CD14-positive monocyte (primary cell): ENCODE results near the gene AP4S1. TPM values are rescaled to one million over a fixed set of nuclear protein-coding genes. Genes with fewer than 3 reads are reported as not detected.

Experiments used
- DNase-seq, 3 donors: peaks; one replicate each; pipeline ENCODE4 v3.0.0-alpha.2; 2011 to 2022
- H2AFZ ChIP-seq: 2 replicates; pipeline ENCODE4 v1.6.0; 2012; ENCODE audit warnings: mild to moderate bottlenecking, low read depth, low read length, inconsistent platforms; ENCODE audit not compliant: insufficient read depth, poor library complexity, severe bottlenecking
- H3K27ac ChIP-seq, 2 donors: 1 replicate in 1 of 2; 2 replicates in 1 of 2; pipeline ENCODE4 v1.5.1; 2012 to 2013; ENCODE audit warnings: low read length in 2 of 2, control low read depth in 1 of 2, inconsistent platforms in 1 of 2, low read depth in 1 of 2, mild to moderate bottlenecking in 1 of 2
- H3K27me3 ChIP-seq, 2 donors: one replicate each; pipeline versions ENCODE4 v1.6.0 to v1.6.1; 2011 to 2013; ENCODE audit warnings: low read length in 2 of 2; ENCODE audit not compliant: control insufficient read depth in 2 of 2, insufficient read depth in 2 of 2
- H3K36me3 ChIP-seq, 2 donors: replicated peaks in 1 of 2; 1 replicate in 1 of 2; 2 replicates in 1 of 2; pipeline versions ENCODE4 v1.5.1 to v1.6.1; 2012 to 2013; ENCODE audit warnings: low read length in 2 of 2, control low read depth in 1 of 2, inconsistent platforms in 1 of 2, mild to moderate bottlenecking in 1 of 2; ENCODE audit not compliant: insufficient read depth in 2 of 2, control insufficient read depth in 1 of 2
- H3K4me1 ChIP-seq, 2 donors: 1 replicate in 1 of 2; 2 replicates in 1 of 2; pipeline versions ENCODE4 v1.5.1 to v1.6.1; 2012 to 2013; ENCODE audit warnings: low read length in 2 of 2, control low read depth in 1 of 2, inconsistent platforms in 1 of 2, mild to moderate bottlenecking in 1 of 2, moderate library complexity in 1 of 2; ENCODE audit not compliant: insufficient read depth in 2 of 2, control insufficient read depth in 1 of 2
- H3K4me2 ChIP-seq: replicated peaks from 2 replicates; pipeline ENCODE3; 2012; ENCODE audit warnings: low read length, moderate library complexity, mild to moderate bottlenecking; ENCODE audit not compliant: poor library complexity, severe bottlenecking; ENCODE audit errors: extremely low read depth
- H3K4me3 ChIP-seq, 3 experiments: fragments of 200-600 bp in 1 of 3; sonication (generic) in 1 of 3; replicated peaks in 1 of 3; 1 replicate in 2 of 3; 2 replicates in 1 of 3; pipeline ENCODE4 v1.5.1; 2011 to 2013; ENCODE audit warnings: low read length in 3 of 3, mild to moderate bottlenecking in 3 of 3, control low read depth in 2 of 3, low read depth in 2 of 3, inconsistent platforms in 1 of 3, moderate library complexity in 1 of 3
- H3K79me2 ChIP-seq: 2 replicates; pipeline ENCODE4 v1.6.0; 2012; ENCODE audit warnings: mild to moderate bottlenecking, control low read depth, inconsistent platforms, low read length, moderate library complexity; ENCODE audit not compliant: insufficient read depth
- H3K9ac ChIP-seq: 2 replicates; pipeline ENCODE4 v1.6.0; 2017; ENCODE audit warnings: low read length, mild to moderate bottlenecking; ENCODE audit not compliant: insufficient read depth, poor library complexity, severe bottlenecking
- H3K9me3 ChIP-seq, 2 donors: replicated peaks in 1 of 2; 1 replicate in 1 of 2; 2 replicates in 1 of 2; pipeline versions ENCODE4 v1.5.1 to v1.6.1; 2012 to 2013; ENCODE audit warnings: low read length in 2 of 2, control low read depth in 1 of 2; ENCODE audit not compliant: control insufficient read depth in 1 of 2, insufficient read depth in 1 of 2
- H4K20me1 ChIP-seq: 2 replicates; pipeline ENCODE4 v1.6.0; 2012; ENCODE audit warnings: mild to moderate bottlenecking, low read length, control low read depth, moderate library complexity; ENCODE audit not compliant: insufficient read depth
- H3K27ac Mint-ChIP-seq, 7 donors: one replicate each; pipeline ENCODE4 v1.8.0; 2020; ENCODE audit warnings: mild to moderate bottlenecking in 7 of 7, mixed read lengths in 7 of 7, moderate library complexity in 6 of 7, inconsistent platforms in 2 of 7
- H3K27me3 Mint-ChIP-seq, 3 donors: one replicate each; pipeline ENCODE4 v1.8.0; 2021 to 2022; ENCODE audit warnings: low read depth in 3 of 3, mild to moderate bottlenecking in 3 of 3, mixed read lengths in 3 of 3, moderate library complexity in 3 of 3, inconsistent platforms in 1 of 3
- H3K36me3 Mint-ChIP-seq, 2 donors: one replicate each; pipeline ENCODE4 v1.8.0; 2020; ENCODE audit warnings: mixed read lengths in 2 of 2, inconsistent platforms in 1 of 2, mild to moderate bottlenecking in 1 of 2
- H3K4me1 Mint-ChIP-seq: one replicate; pipeline ENCODE4 v1.8.0; 2020; ENCODE audit warnings: mild to moderate bottlenecking, mixed read lengths
- H3K4me3 Mint-ChIP-seq, 2 donors: one replicate each; pipeline ENCODE4 v1.8.0; 2020; ENCODE audit warnings: mild to moderate bottlenecking in 2 of 2, mixed read lengths in 2 of 2, moderate library complexity in 1 of 2
- H3K9me3 Mint-ChIP-seq, 7 donors: one replicate each; pipeline ENCODE4 v1.8.0; 2020 to 2022; ENCODE audit warnings: mixed read lengths in 7 of 7, mild to moderate bottlenecking in 6 of 7, moderate library complexity in 6 of 7, inconsistent platforms in 2 of 7
- WGBS: methylation state at CpG from one replicate; pipeline ENCODE4 v1.1.5; 2013; ENCODE audit warnings: missing lambda C conversion rate; ENCODE audit not compliant: insufficient coverage; 5-methylcytosine and 5-hydroxymethylcytosine counted together
- intact Hi-C, 2 donors: fragments of 100-400 bp; cut with micrococcal nuclease; formaldehyde crosslinking; loops; one replicate each; pipeline versions ENCODE4 v1.15.0 to v1.15.1; 2023
- polyA plus RNA-seq, 3 donors: library from polyadenylated mRNA; depleted of rRNA in 1 of 3; unstranded in 2 of 3; stranded (reverse) in 1 of 3; fragments of 300-500 nt in 2 of 3; fragments of >200 nt in 1 of 3; fragmentation: Illumina TruSeq in 2 of 3; gene quantifications; 1 replicate in 2 of 3; 2 replicates in 1 of 3; pipeline ENCODE4 v1.2.3, GENCODE V29; 2012 to 2021
- TF ChIP-seq, protein P1 (sequence below): fragments of 200-600 bp; IDR thresholded peaks from one replicate; pipeline ENCODE4 v1.8.0; 2022; ENCODE audit warnings: antibody characterized with exemption, mild to moderate bottlenecking

AP4S1 gene
- polyA plus RNA-seq, 3 donors = 1.7 to 5.1 (median 2.8) TPM

DNA sequence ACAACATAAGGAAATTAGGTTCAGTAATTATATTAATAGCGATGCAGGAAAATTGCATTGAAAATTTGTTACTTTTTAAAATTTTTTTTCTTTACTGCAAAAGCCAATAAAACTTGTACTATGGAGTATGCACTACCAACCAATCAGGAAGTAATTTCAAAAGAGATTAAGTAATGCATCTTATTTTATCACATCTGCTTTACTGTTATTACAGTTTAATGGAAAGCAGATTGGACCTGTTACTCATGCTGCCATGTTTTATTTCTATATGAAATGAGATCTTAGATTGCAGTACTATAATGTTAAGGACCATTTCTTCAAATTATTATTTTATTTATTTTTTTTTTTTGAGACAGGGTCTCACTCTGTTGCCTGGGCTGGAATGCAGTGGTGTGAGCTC, 2.4 kb downstream of the AP4S1 start:
- Histone ChIP-seq H3K27ac (no peak overlapping the region), H3K36me3 (peaks cover 0 to under 1% of the 10 kb centered on the region in 2 donors), H3K4me2 (peak overlapping the region; percentile 84), H3K27me3 (no peaks in the 10 kb centered on the region), H3K4me1 (peaks cover 23 to 41% of the 10 kb centered on the region in 2 donors), H3K9ac (no peak overlapping the region), H3K9me3 (no peaks in the 10 kb centered on the region), H2AFZ (peak overlapping the region; percentile 89), H3K4me3 (peak overlapping the region in 1 of 3 experiments; percentile 90), H4K20me1 (no peaks in the 10 kb centered on the region), H3K79me2 (peaks cover 46% of the 10 kb centered on the region)
- Mint-ChIP-seq H3K4me3 (no peak overlapping the region), H3K9me3 (no peaks in the 10 kb centered on the region), H3K27ac (no peak overlapping the region), H3K4me1 (peaks cover 39% of the 10 kb centered on the region), H3K36me3 (peaks cover 0 to 1% of the 10 kb centered on the region in 2 donors), H3K27me3 (no peaks in the 10 kb centered on the region)
- TF ChIP-seq, protein P1, sequence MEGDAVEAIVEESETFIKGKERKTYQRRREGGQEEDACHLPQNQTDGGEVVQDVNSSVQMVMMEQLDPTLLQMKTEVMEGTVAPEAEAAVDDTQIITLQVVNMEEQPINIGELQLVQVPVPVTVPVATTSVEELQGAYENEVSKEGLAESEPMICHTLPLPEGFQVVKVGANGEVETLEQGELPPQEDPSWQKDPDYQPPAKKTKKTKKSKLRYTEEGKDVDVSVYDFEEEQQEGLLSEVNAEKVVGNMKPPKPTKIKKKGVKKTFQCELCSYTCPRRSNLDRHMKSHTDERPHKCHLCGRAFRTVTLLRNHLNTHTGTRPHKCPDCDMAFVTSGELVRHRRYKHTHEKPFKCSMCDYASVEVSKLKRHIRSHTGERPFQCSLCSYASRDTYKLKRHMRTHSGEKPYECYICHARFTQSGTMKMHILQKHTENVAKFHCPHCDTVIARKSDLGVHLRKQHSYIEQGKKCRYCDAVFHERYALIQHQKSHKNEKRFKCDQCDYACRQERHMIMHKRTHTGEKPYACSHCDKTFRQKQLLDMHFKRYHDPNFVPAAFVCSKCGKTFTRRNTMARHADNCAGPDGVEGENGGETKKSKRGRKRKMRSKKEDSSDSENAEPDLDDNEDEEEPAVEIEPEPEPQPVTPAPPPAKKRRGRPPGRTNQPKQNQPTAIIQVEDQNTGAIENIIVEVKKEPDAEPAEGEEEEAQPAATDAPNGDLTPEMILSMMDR = no peak
- intact Hi-C loops = loop anchor here (5.0 to 10.0 kb wide), 2 partner anchors 47 to 64 kb away; no protein-coding TSS in a partner anchor
- no peak for DNase-seq
- WGBS = no CpG with 5 or more reads among the region's 1 CpG

DNA sequence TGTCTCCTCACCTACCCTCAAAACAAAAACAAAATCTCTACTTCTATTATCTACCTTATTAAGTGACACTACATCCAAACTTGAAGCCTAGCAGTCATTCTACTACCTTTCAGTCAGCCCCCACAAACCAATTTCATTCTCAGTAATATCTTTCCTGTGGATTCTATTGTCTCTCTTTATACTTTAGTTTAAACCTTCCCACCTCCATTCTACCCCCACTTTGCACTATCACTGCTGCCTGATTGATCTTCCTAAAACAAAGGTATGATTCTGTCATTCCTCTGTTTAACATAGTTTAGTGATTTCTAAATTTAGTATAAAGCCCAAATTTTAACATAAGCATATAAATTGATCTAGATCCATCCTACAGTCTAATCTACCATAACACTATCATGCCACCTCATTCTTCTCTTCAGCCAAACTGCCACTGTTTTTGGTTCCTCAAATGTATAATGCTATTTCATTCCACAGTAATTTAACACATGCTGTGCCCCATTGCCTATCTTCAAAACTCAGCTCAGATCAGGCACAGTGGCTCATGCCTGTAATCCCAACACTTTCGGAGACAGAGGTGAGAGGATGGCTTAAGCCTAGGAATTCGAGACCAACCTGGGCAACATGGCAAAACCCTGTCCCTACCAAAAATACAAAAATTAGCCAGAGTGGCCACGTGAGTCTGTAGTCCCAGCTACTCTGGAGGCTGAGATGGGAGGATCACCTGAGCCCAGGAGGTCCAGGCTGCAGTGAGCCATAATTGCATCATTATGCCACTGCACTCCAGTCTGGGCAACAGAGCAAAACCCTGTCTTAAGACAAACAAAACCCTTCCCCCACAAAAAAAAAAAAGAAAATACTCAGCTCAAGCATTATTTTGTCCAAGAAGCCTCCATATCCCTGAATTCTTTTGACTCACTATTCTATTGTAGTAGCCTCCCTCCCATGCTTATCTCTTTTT, 3.8 kb downstream of the AP4S1 start:
- H3K79me2 ChIP-seq = peaks cover 31% of the 10 kb centered on the region
- 71% methylated on average over 1 of the region's 3 CpGs for WGBS
- no peak overlapping the region for H3K4me3 ChIP-seq
- H3K9ac ChIP-seq = no peak overlapping the region
- H3K27ac ChIP-seq = no peak overlapping the region
- TF ChIP-seq, protein P1 = no peak
- H3K36me3 ChIP-seq = no peaks in the 10 kb centered on the region
- no peaks in the 10 kb centered on the region for H3K27me3 ChIP-seq
- intact Hi-C loops = loop anchor here (5.0 to 10.0 kb wide), 2 partner anchors 46 to 63 kb away; no protein-coding TSS in a partner anchor
- H3K36me3 Mint-ChIP-seq = no peaks in the 10 kb centered on the region
- no peaks in the 10 kb centered on the region for H3K27me3 Mint-ChIP-seq
- H2AFZ ChIP-seq = no peak overlapping the region
- H3K9me3 ChIP-seq = no peaks in the 10 kb centered on the region
- H3K9me3 Mint-ChIP-seq = no peaks in the 10 kb centered on the region
- peaks cover 20 to 35% of the 10 kb centered on the region in 2 donors for H3K4me1 ChIP-seq
- H3K4me3 Mint-ChIP-seq = no peak overlapping the region
- no peak for DNase-seq
- no peak overlapping the region for H3K4me2 ChIP-seq
- peak overlapping the region in 1 of 7 donors; percentile 20 for H3K27ac Mint-ChIP-seq
- H3K4me1 Mint-ChIP-seq = peaks cover 32% of the 10 kb centered on the region
- H4K20me1 ChIP-seq = no peaks in the 10 kb centered on the region
